ENCODE results near the gene IRS1. TPM values are rescaled to one million over a fixed set of nuclear protein-coding genes. Genes with fewer than 3 reads are reported as not detected.

Gene IRS1
- total and polyA plus RNA-seq, 2 of the 4 experiments (the other 2 are of a cell fraction), result 21.1 to 37.1 TPM

DNA sequence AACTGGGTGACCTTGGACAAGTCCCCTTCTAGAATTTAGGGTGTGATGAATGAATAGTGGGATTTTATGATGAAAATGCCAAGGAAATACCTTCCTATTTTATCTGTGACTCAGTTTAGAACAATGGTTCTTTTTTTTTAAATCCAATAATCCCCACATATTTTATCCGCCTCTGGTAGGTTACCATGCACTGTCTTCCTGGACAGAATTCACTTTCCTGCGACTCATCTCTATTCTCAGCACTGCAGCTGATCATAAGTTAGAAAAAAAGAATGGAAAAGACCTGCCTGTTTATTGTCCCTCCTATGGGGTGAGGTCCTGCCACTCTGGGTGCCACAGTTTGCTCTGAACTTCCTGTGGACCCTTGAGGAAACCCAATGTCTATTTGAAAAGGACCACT is 73.1 kb downstream of the IRS1 start:
- Histone ChIP-seq H4K5ac (ENCODE audit: low read depth, low read length) (peak overlapping the region; percentile 79), H3K9me1 (ENCODE audit: insufficient read depth, low read length) (no peaks in the 10 kb centered on the region), H3K18ac (ENCODE audit: low read depth, low read length) (peak overlapping the region; percentile 71), H3K9me3 (ENCODE audit: control insufficient read depth, insufficient read depth, low read length) (no peaks in the 10 kb centered on the region), H3K4ac (ENCODE audit: low read depth, low read length) (peak overlapping the region; percentile 59), H3K27ac (ENCODE audit: insufficient read depth, low read length) (peak overlapping the region; percentile 60; the same call in 1 of the 2 replicates), H2BK120ac (ENCODE audit: low read depth, low read length) (peak overlapping the region; percentile 38; the same call in 1 of the 2 replicates), H3K14ac (replicated peaks; ENCODE audit: low read depth, low read length) (peak overlapping the region; percentile 54; the same call in 1 of the 2 replicates), H3K23ac (ENCODE audit: low read depth, low read length) (no peak overlapping the region), H4K8ac (ENCODE audit: low read depth in 2 of 2, low read length in 2 of 2) (peak overlapping the region; percentile 34 to 58; a peak in 2 of 4 replicates), H2AFZ (replicated peaks; ENCODE audit: low read length, poor library complexity) (no peak overlapping the region), H2BK15ac (ENCODE audit: low read depth, low read length) (0 out of 3 replicates have a peak overlapping the region, but pooled peaks have one; percentile 42), H4K91ac (ENCODE audit: insufficient read depth, low read depth, low read length) (0 out of 2 replicates have a peak overlapping the region, but pooled peaks have one; percentile 21), H3K4me1 (ENCODE audit: control insufficient read depth, insufficient read depth, low read length) (peaks cover 10% of the 10 kb centered on the region), H3K36me3 (ENCODE audit: control insufficient read depth, insufficient read depth, low read length) (peaks cover 3% of the 10 kb centered on the region; the same call in 1 of the 2 replicates), H3K27me3 (ENCODE audit: control insufficient read depth, insufficient read depth, low read length) (no peaks in the 10 kb centered on the region), H2AK9ac (replicated peaks; ENCODE audit: low read depth, low read length, poor library complexity) (no peak overlapping the region), H3K9ac (ENCODE audit: low read depth, low read length) (no peak overlapping the region), H2AK5ac (ENCODE audit: low read depth, low read length) (0 out of 2 replicates have a peak overlapping the region, but pooled peaks have one; percentile 37), H2BK5ac (ENCODE audit: low read depth, low read length, poor library complexity, severe bottlenecking) (peak overlapping the region; percentile 92), H3K56ac (ENCODE audit: extremely low read depth, insufficient read depth, low read length) (no peak overlapping the region), H4K20me1 (ENCODE audit: insufficient read depth, low read length) (no peaks in the 10 kb centered on the region), H2BK20ac (ENCODE audit: low read depth, low read length) (peak overlapping the region; percentile 22), H3K4me3 (ENCODE audit: insufficient read depth, low read depth, low read length) (no peak overlapping the region), H3K4me2 (ENCODE audit: low read depth, low read length) (peak overlapping the region; percentile 96; the same call in 1 of the 2 replicates), H3K79me1 (ENCODE audit: low read depth in 1 of 2, low read length in 2 of 2) (peaks cover 3 to 18% of the 10 kb centered on the region in 2 experiments; a peak in 3 of 4 replicates)
- peak; percentile 19; the same call in 1 of the 2 replicates for ATAC-seq (ENCODE audit: low read depth)
- no CpG with 5 or more reads among the region's 2 CpGs for WGBS, 2 experiments (ENCODE audit: extremely low coverage in 2 of 2, insufficient read length in 1 of 2)
- TF ChIP-seq FOS (IDR thresholded peaks at IDR 0.05; ENCODE audit: low read depth, low read length), result no peak
- no peak for TF ChIP-seq SMC3 (IDR thresholded peaks at IDR 0.05; ENCODE audit: low read depth, low read length)
- intact Hi-C loops (cut with micrococcal nuclease) (loop anchor here (2.0 to 10.0 kb wide), 5 partner anchors 70 to 1054 kb away; no protein-coding TSS in a partner anchor), dilution Hi-C loops (cut with HindIII; ENCODE audit: low sequenced_read_pairs, unreplicated experiment) (no loop called here), in situ Hi-C loops (cut with MboI; ENCODE audit: low sequenced_read_pairs) (no loop called here)
- DNase-seq, result peak; percentile 63
- BruUV-seq (replicated peaks), result no TSS peak
- POLR2A ChIA-PET (ENCODE audit: unreplicated experiment), result no interaction called here
- CTCF ChIA-PET, result no interaction called here

Measured in IMR-90 (cell line).